Activated T-cell treated with anti-CD3 and anti-CD28 coated beads for 1 hour (primary cell): ENCODE measurements around the gene BMF.
"Not testable (repeated sequence)": the region's sequence is repeated elsewhere in the genome, so short reads cannot be mapped to it uniquely, and the experiment has no call there.

Experiments
- DNase-seq: peaks from one replicate; pipeline ENCODE4 v3.0.0-alpha.2; 2020; ENCODE audit warnings: low read depth

Gene BMF

DNA sequence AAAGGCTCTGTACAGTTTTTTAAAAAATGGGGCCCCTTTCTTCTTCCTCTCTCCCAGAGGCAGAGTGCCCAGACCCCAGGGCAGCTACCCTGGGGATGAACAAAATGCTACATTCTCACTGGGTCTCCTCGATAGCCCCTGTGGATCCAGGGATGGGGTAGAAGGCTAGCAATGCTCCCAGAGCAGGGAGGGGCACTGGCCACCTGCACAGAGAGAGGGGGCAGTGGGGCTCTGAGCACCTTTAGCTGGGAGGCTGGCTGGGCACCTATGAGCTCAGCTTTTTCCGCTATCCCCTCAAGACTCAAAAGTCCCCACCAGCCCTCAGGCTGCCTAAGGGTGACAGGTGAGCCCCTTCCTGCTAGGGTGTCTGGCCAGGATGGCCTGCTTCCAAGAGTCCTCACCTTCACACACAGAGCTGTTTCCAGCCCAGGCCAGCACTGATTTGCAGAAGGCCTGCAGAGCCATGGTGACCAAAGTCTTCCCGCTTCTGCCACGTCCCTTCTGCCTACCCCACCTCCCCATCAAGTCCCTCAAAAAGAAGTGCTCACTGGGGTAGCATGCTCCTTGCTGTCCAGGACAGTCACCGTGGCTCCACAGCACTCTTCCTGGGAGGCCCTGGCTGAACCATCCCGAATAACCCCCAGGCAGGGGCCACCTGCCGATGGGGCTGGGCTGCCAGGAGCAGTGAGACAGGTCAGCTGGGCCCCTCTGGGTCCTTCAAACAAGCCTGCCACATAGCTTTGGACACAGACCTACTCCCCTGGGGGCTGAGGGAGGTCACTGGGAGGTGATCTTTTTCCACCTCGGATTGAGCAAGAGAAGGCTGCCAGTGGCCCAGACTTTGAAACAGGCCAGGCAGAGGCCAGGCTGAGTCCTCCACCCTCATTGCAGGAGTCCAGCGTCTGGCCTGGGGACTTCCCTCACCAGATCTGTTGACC is 20.4 kb downstream of the BMF start:
- no peak for DNase-seq

- no peak for DNase-seq
Observed at GRCh38 chr15:40087068-40087810, 21.4 kb downstream of the BMF start.

DNA sequence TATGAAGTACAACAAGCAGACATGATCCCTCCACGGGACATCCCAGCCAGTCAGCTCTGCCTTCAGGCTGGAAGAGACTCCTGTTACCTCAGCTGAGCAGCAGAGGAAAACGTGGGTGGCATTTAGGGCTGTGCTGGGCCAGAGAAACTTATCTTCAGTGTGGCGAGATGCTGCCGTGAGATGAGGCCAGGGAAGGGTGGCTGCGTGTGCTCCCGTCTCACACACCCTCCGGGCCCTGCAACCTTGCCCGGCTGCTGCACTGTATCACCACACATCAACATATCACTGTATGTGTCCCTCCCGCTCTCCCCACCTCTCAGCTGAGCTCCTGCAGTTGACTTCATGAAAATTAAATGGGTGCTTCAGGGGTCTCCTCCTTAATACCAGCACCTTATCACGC is 23.4 kb downstream of the BMF start:
- DNase-seq = no peak

GRCh38 chr15:40084650-40085049 is 24.0 kb downstream of the BMF start:
- DNase-seq = no peak

DNA sequence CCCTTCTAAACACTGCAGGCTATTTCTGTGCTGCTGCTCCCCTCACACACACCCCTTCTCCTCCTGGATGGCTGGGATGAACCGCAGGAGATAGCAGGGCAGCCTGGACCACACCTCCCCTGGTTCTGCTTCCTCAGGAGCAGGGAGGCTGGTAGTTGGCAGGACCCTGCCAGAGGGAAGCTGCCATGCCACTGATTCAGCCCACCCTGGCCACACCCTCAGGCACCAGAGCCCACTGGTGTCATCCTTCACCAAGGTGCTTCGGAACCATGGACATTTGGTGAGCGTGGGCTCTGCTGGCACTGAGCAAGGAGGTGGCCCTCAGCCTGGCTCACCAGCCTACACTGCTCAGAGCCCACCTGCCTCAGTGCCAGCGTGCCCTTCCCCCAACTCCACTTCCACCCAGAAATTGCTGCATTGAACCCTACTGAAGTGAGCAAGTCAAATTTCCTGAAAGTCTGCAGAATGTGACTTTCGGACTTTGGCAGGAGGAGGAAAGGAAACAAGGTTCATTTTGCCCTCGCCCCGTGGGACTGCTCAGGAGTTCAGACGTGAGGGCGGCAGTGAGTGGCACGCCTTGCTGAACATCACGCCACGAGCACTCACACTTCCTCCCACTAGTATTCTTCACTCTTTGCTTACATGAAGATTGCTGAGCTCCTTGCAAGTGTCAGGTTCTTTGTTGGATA is 26.3 kb downstream of the BMF start:
- no peak for DNase-seq

GRCh38 chr15:40081691-40082194 is 26.9 kb downstream of the BMF start:
- no peak for DNase-seq

DNA sequence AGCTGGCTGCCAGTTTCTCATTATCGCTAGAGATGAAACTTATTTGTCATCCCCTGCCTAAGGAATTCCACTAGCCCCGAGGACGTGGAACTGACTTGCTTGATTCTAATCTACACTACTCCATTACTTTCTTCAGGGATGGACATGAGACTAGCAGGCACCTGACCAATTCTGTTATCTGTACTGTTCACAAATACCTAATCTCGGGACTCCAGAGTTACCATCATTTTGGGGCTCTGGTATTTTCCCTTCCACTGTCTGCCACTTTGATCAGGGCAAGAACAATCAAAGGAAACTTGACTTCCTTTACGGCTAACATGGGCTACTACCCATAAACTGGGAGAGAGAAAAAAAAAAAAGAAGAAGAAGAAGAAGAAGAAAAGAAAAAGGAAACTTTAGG is 27.8 kb downstream of the BMF start:
- no peak for DNase-seq

- DNase-seq = no peak
Observed at GRCh38 chr15:40080104-40080503, 28.6 kb downstream of the BMF start.

GRCh38 chr15:40079456-40079855 is 29.2 kb downstream of the BMF start:
- no peak for DNase-seq

DNA sequence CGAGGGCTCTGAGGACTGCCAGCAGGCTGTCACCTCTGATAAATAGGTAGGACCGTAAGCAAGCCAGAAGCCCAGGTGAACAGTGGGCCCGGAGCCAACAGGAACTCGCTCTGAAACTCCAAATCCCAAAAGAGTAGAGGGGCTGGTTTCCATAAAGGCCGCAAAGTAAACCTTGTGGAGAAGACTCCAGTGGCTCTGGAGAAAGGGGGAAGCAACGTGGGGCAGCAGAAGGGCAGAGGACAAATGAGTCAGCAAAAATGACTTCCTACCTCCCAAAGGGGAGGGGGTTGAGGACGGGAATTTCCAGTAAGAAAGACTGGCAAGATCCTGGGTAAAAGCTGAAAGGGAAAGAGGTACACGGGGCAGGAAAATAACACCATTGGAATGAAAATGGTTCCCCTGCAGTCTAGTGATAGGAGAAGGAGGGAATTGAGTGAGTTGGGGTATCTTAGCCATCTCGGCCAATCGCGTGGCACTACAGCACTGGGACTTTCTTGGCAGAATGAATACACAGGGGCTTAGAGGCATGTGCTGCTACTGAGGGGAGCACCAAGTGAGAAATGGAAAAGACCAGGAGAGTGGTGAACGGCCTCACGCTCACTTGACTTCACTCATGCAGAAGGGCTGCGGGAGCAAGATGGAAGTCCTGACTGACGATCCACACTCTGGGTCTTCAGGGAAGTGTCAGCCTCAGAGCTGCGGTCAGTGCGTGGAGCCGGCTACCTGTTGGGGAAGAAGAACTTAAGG is 33.2 kb downstream of the BMF start:
- no peak for DNase-seq

DNA sequence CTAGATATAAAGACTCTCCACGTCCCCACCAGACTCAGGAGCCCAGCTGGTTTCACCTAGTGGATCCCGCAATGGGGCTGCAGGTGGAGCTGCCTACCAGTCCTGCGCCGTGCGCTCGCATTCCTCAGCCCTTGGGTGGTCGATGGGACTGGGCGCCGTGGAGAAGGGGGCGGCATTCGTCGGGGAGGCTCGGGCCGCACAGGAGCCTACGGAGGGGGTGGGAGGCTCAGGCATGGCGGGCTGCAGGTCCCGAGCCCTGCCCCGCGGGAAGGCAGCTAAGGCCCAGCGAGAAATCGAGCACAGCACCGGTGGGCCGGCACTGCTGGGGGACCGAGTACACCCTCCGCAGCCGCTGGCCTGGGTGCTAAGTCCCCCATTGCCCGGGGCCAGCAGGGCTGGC is 34.0 kb downstream of the BMF start:
- DNase-seq = not testable (repeated sequence)

DNA sequence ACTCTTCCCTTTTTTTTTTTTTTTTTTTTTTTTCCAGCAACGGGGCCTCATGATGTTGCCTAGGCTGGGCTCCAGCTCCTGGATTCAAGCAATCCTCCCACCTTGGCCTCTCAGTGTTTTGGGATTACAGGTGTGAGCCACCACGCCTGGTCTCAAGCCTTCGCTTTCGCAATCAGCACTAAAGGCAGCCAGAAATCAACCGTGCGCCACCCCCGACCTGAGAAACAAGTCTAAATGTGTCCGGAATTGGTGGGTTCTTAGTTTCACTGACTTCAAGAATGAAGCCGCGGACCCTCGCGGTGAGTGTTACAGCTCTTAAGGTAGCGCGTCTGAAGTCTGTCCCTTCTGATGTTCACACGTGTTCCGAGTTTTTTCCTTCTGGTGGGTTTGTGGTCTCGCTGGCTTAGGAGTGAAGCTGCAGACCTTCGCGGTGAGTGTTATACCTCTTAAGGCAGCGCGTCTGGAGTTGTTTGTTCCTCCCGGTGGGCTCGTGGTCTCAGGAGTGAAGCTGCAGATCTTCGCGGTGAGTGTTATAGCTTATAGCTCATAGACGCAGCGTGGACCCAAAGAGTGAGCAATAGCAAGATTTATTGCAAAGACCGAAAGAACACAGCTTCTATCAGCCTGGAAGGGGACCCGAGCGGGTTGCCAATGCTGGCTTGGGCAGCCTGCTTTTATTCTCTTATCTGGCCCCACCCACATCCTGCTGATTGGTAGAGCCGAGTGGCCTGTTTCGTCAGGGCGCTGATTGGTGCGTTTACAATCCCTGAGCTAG is 34.8 kb downstream of the BMF start:
- not testable (repeated sequence) for DNase-seq

DNA sequence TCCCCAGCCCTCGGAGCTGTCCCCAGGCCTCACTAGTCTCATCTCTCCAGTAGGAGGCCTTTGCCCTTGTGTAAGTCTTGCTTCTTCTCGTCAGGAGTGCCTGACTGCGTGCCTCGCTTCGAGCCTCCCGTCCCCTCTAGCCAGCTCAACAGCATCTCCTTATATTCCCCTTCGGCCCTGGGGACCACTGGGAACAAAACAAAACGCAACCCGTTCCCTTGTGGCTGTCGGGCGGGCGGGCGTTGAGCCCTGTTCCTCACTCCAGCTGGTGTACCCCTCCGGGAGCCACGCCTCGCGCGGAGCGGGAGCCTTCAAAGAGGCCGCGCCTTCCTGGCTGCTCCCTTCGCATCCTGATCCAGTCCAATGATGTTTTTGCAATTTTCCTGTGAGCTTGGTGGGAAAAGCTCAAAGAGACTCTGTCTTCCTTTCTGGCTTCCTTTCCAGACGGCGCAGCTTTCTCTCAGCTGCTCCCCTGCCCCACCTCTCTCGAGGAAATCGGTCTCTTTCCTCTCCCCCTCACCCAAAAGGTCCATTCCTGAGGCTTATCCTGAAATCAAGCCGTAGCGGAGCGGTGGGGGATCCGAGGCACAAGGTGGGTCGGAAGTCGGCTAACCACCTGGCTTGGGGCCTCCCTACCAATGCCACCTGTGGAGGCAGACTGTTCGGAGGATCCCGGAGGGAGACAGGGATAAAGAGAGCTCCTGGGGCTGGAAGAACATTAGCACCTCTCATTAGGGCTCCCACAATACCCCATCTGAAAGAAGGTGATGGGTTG is 36.3 kb downstream of the BMF start:
- DNase-seq = no peak

GRCh38 chr15:40070608-40071218 is 38.0 kb downstream of the BMF start:
- no peak for DNase-seq

DNA sequence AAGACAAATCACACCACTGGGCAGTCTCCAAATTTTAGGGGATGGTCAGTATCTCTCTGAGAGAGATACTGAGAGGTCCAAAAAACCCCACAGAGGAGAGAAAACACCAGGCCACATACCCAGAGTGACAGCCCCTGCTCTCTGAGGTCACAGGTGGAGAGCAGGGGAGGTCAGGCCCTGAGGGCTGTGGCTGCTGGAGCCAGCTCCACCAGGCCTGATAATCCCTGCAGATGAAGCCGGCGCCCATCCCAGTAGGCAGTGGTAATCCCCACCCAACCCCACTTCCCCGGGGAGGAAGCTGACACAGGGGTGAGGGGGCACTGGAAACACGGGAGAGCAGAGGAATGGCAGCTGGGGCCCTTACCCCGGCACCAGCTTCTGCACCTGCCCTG is 38.5 kb downstream of the BMF start:
- no peak for DNase-seq

GRCh38 chr15:40069178-40070165 is 39.2 kb downstream of the BMF start:
- DNase-seq = no peak

- DNase-seq = no peak
Observed at GRCh38 chr15:40067921-40068624, 40.6 kb downstream of the BMF start.

DNA sequence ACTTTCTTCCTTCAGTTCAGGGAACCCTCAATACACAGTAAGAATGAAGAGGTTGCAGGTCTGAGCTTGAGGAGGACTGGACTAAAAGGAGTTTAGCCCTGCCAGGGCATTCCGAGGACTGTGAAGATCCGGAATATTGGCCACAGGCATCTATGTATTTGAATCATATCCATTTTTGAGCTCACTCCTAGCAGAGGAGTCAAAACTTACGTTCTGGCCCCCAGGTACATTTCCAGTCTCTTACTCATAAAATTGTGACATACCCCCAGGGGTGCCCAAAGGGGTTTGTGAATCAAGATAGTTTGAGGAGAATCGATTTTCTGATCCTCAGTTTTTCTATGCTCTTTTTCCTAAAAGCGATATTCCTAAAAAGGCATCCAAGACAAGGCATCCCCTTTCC is 42.1 kb downstream of the BMF start:
- DNase-seq = no peak
